HepG2 (cell line): Measurements from ENCODE around the gene PRM2. TPM values are rescaled to one million over a fixed set of nuclear protein-coding genes. Genes with fewer than 3 reads are reported as not detected.

Experiments
- ATF7-NPFF ChIP-seq: sonication (generic); formaldehyde crosslinking; IDR thresholded peaks from 2 replicates; pipeline ENCODE4 v1.8.1; 2023; ENCODE audit warnings: mild to moderate bottlenecking, low read depth, missing genetic modification reagents, moderate library complexity
- ATM ChIP-seq: fragments of 450-650 bp; IDR thresholded peaks from 2 replicates; pipeline ENCODE4 v1.7.1; 2017; ENCODE audit warnings: mild to moderate bottlenecking, borderline replicate concordance
- HNF4G ChIP-seq, 2 experiments: sonication (generic) in 1 of 2; formaldehyde crosslinking in 1 of 2; IDR thresholded peaks; 2 replicates each; pipeline versions ENCODE4 v1.4.0 to v1.6.1; 2011 to 2020; ENCODE audit warnings: borderline replicate concordance in 2 of 2, low read depth in 2 of 2, mild to moderate bottlenecking in 2 of 2, low read length in 1 of 2, missing genetic modification reagents in 1 of 2, moderate library complexity in 1 of 2
- IRF2 ChIP-seq: IDR thresholded peaks from 2 replicates; pipeline ENCODE4 v1.6.1; 2018; ENCODE audit warnings: missing genetic modification reagents, missing compliant biosample characterization
- ISL2 ChIP-seq: sonication (generic); formaldehyde crosslinking; IDR thresholded peaks from 2 replicates; pipeline ENCODE4 v1.5.0; 2020; ENCODE audit warnings: missing genetic modification reagents
- MED13 ChIP-seq: sonication (generic); formaldehyde crosslinking; IDR thresholded peaks from 2 replicates; pipeline ENCODE4 v1.5.0; 2020; ENCODE audit warnings: missing genetic modification reagents
- MEIS2 ChIP-seq: sonication (generic); formaldehyde crosslinking; IDR thresholded peaks from 2 replicates; pipeline ENCODE4 v1.9.0; 2021; ENCODE audit warnings: mild to moderate bottlenecking, missing genetic modification reagents
- MIXL1 ChIP-seq: IDR thresholded peaks from 2 replicates; pipeline ENCODE4 v1.6.1; 2016
- NFIB ChIP-seq: sonication (generic); formaldehyde crosslinking; IDR thresholded peaks from 2 replicates; pipeline ENCODE4 v1.9.0; 2021; ENCODE audit warnings: missing genetic modification reagents, mild to moderate bottlenecking, borderline replicate concordance
- RFX3 ChIP-seq: IDR thresholded peaks from 2 replicates; pipeline ENCODE4 v1.6.1; 2016; ENCODE audit warnings: missing biosample characterization, missing genetic modification reagents
- SRSF1 ChIP-seq: fragments of 200-400 bp; formaldehyde crosslinking; optimal IDR thresholded peaks from 2 replicates; pipeline ENCODE3; 2017; ENCODE audit warnings: mild to moderate bottlenecking, low read depth, low read length, moderate library complexity
- TCF12 ChIP-seq, 2 experiments: fragments of 450-650 bp in 1 of 2; sonication (generic) in 1 of 2; formaldehyde crosslinking in 1 of 2; IDR thresholded peaks; 2 replicates each; pipeline versions ENCODE4 v1.6.1 to v1.8.0; 2017 to 2022; ENCODE audit warnings: antibody characterized with exemption in 1 of 2, mild to moderate bottlenecking in 1 of 2, missing genetic modification reagents in 1 of 2, moderate library complexity in 1 of 2
- TCF7L2 ChIP-seq: IDR thresholded peaks from 2 replicates; pipeline ENCODE4 v1.6.1; 2011; ENCODE audit warnings: mild to moderate bottlenecking, low read depth, low read length, moderate library complexity
- ZBTB3 ChIP-seq: sonication (generic); formaldehyde crosslinking; IDR thresholded peaks from 2 replicates; pipeline ENCODE4 v1.4.0; 2020; ENCODE audit warnings: low read depth, mild to moderate bottlenecking, moderate library complexity, missing genetic modification reagents, borderline replicate concordance
- ZNF616 ChIP-seq: sonication (generic); formaldehyde crosslinking; IDR thresholded peaks from 2 replicates; pipeline ENCODE4 v1.5.0; 2020; ENCODE audit warnings: low read depth, mild to moderate bottlenecking, missing genetic modification reagents
- ZNF781 ChIP-seq: sonication (generic); formaldehyde crosslinking; IDR thresholded peaks from 2 replicates; pipeline ENCODE4 v1.5.1; 2020; ENCODE audit warnings: borderline replicate concordance, mild to moderate bottlenecking, missing genetic modification reagents; ENCODE audit errors: not compliant biosample characterization
- polyA plus RNA-seq, 8 experiments: library from polyadenylated mRNA; depleted of rRNA in 3 of 8; stranded (reverse) in 7 of 8; unstranded in 1 of 8; fragments of >200 nt; fragmentation: Illumina TruSeq in 4 of 8; extraction: Trizol in 4 of 8; gene quantifications; 2 replicates each; pipeline versions ENCODE4 v1.2.1 to v1.2.3, GENCODE V29; 2011 to 2016; ENCODE audit warnings: low read depth in 4 of 8, missing spikeins in 1 of 8, mixed read lengths in 1 of 8; ENCODE audit not compliant: insufficient read depth in 1 of 8
- total RNA-seq, 5 experiments: library from RNA; depleted of rRNA; stranded (reverse); fragments of >200 nt; fragmentation: Illumina TruSeq; extraction: Trizol; gene quantifications; 2 replicates each; pipeline ENCODE4 v1.2.3, GENCODE V29; 2016; ENCODE audit warnings: low read depth in 1 of 5
- TF ChIP-seq, protein P1 (sequence below): sonication (generic); formaldehyde crosslinking; IDR thresholded peaks from 2 replicates; pipeline ENCODE4 v1.4.0; 2020; ENCODE audit warnings: low read depth, mild to moderate bottlenecking, missing genetic modification reagents
- TF ChIP-seq, protein P2 (sequence below): IDR thresholded peaks from 2 replicates; pipeline ENCODE4 v1.6.1; 2016; ENCODE audit warnings: missing compliant biosample characterization, missing genetic modification reagents, borderline replicate concordance
- TF ChIP-seq, protein P3 (sequence below): sonication (generic); formaldehyde crosslinking; IDR thresholded peaks from 2 replicates; pipeline ENCODE4 v1.4.0; 2020; ENCODE audit warnings: missing genetic modification reagents, borderline replicate concordance
- TF ChIP-seq, protein P4 (sequence below): sonication (generic); formaldehyde crosslinking; IDR thresholded peaks from 2 replicates; pipeline ENCODE4 v1.5.0; 2020; ENCODE audit warnings: missing genetic modification reagents

Gene PRM2
- total and polyA plus RNA-seq, 2 of the 13 experiments (the other 11 are each of a cell fraction or from before 2014, with no cell fraction given) = 0.54 TPM; not detected in 1

DNA sequence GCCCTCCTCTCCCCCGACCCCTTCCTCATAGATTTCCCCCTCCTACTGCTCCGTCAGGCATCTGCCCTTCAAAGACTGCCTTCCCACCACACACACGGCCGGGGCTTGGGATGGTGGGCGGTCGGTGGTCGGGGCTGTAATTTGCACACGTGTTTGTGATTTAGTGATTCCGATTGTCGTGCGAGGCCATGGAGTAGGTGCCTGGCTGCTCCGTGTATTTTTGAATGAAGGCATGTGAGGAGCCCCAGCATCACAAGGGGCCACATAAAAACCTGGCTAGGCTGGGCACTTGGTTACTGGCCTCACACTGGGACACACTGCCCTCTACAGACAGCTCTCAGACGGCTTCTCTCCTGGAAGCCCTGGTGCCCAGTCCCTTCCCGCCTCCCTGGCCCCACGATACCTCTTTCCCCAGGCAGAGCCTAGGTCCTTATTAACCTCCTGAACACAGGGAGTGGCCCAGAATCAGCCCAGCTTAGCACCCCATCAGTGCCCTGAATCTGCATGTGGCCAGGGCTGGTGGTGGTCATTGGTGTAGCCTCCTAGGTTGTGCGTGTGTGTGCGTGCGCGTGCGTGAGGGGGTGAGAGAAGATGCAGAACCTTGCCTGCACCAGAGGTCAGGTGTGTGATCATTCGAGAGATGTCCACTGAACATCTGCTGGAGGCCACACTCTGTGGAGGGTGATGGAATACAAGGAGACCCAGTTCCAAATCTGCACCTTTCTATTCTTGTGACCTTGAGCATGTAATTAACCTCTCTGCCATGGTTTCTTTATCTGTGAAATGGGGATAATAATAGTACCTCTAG, 18.9 kb downstream of the PRM2 start (continued):
- TF ChIP-seq, protein P1, sequence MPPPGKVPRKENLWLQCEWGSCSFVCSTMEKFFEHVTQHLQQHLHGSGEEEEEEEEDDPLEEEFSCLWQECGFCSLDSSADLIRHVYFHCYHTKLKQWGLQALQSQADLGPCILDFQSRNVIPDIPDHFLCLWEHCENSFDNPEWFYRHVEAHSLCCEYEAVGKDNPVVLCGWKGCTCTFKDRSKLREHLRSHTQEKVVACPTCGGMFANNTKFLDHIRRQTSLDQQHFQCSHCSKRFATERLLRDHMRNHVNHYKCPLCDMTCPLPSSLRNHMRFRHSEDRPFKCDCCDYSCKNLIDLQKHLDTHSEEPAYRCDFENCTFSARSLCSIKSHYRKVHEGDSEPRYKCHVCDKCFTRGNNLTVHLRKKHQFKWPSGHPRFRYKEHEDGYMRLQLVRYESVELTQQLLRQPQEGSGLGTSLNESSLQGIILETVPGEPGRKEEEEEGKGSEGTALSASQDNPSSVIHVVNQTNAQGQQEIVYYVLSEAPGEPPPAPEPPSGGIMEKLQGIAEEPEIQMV (CRISPR knock-in tag) = peak; percentile 91; the same call in 1 of the 2 replicates
- TF ChIP-seq MIXL1 (peak; percentile 77), RFX3 (CRISPR knock-in tag) (no peak), ATM (no peak), TCF7L2 (no peak), SRSF1 (peak; percentile 79), MED13 (peak; percentile 45; the same call in 1 of the 2 replicates), TCF12 (IDR thresholded peaks at IDR 0.05) (no peak), TCF12 (CRISPR knock-in tag; IDR thresholded peaks at IDR 0.05) (no peak), NFIB (CRISPR knock-in tag) (0 out of 2 replicates have a peak, but pooled peaks have one; percentile 12), MEIS2 (CRISPR knock-in tag) (peak; percentile 67), ZNF616 (CRISPR knock-in tag) (no peak), IRF2 (CRISPR knock-in tag) (peak; percentile 94), ZNF781 (CRISPR knock-in tag) (peak; percentile 75), HNF4G (IDR thresholded peaks at IDR 0.05; ENCODE audit: borderline replicate concordance, low read depth, low read length) (no peak), HNF4G (CRISPR knock-in tag; IDR thresholded peaks at IDR 0.05; ENCODE audit: borderline replicate concordance, low read depth) (peak; percentile 85), ISL2 (CRISPR knock-in tag) (peak; percentile 71), ATF7-NPFF (peak; percentile 55; the same call in 1 of the 2 replicates), ZBTB3 (CRISPR knock-in tag) (peak; percentile 88; the same call in 1 of the 2 replicates)
- TF ChIP-seq, protein P2, sequence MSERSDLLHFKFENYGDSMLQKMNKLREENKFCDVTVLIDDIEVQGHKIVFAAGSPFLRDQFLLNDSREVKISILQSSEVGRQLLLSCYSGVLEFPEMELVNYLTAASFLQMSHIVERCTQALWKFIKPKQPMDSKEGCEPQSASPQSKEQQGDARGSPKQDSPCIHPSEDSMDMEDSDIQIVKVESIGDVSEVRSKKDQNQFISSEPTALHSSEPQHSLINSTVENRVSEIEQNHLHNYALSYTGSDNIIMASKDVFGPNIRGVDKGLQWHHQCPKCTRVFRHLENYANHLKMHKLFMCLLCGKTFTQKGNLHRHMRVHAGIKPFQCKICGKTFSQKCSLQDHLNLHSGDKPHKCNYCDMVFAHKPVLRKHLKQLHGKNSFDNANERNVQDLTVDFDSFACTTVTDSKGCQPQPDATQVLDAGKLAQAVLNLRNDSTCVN = no peak; the same call in none of the 2 replicates
- TF ChIP-seq, protein P3, sequence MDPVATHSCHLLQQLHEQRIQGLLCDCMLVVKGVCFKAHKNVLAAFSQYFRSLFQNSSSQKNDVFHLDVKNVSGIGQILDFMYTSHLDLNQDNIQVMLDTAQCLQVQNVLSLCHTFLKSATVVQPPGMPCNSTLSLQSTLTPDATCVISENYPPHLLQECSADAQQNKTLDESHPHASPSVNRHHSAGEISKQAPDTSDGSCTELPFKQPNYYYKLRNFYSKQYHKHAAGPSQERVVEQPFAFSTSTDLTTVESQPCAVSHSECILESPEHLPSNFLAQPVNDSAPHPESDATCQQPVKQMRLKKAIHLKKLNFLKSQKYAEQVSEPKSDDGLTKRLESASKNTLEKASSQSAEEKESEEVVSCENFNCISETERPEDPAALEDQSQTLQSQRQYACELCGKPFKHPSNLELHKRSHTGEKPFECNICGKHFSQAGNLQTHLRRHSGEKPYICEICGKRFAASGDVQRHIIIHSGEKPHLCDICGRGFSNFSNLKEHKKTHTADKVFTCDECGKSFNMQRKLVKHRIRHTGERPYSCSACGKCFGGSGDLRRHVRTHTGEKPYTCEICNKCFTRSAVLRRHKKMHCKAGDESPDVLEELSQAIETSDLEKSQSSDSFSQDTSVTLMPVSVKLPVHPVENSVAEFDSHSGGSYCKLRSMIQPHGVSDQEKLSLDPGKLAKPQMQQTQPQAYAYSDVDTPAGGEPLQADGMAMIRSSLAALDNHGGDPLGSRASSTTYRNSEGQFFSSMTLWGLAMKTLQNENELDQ (CRISPR knock-in tag) = no peak
- TF ChIP-seq, protein P4, sequence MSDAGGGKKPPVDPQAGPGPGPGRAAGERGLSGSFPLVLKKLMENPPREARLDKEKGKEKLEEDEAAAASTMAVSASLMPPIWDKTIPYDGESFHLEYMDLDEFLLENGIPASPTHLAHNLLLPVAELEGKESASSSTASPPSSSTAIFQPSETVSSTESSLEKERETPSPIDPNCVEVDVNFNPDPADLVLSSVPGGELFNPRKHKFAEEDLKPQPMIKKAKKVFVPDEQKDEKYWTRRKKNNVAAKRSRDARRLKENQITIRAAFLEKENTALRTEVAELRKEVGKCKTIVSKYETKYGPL (CRISPR knock-in tag) = no peak
